Measurements from ENCODE around the gene ZNF780A.

- TF ChIP-seq, protein P1, sequence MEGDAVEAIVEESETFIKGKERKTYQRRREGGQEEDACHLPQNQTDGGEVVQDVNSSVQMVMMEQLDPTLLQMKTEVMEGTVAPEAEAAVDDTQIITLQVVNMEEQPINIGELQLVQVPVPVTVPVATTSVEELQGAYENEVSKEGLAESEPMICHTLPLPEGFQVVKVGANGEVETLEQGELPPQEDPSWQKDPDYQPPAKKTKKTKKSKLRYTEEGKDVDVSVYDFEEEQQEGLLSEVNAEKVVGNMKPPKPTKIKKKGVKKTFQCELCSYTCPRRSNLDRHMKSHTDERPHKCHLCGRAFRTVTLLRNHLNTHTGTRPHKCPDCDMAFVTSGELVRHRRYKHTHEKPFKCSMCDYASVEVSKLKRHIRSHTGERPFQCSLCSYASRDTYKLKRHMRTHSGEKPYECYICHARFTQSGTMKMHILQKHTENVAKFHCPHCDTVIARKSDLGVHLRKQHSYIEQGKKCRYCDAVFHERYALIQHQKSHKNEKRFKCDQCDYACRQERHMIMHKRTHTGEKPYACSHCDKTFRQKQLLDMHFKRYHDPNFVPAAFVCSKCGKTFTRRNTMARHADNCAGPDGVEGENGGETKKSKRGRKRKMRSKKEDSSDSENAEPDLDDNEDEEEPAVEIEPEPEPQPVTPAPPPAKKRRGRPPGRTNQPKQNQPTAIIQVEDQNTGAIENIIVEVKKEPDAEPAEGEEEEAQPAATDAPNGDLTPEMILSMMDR (IDR thresholded peaks at IDR 0.05) = no peak
- no peak for TF ChIP-seq ZFX (IDR thresholded peaks at IDR 0.05; ENCODE audit: borderline replicate concordance)
These were observed 28.6 kb upstream of the ZNF780A start for GRCh38 chr19:40119380-40119779.
